ENCODE data around the gene NEK1.
"Not testable (repeated sequence)": the region's sequence is repeated elsewhere in the genome, so short reads cannot be mapped to it uniquely, and the experiment has no call there.

DNA sequence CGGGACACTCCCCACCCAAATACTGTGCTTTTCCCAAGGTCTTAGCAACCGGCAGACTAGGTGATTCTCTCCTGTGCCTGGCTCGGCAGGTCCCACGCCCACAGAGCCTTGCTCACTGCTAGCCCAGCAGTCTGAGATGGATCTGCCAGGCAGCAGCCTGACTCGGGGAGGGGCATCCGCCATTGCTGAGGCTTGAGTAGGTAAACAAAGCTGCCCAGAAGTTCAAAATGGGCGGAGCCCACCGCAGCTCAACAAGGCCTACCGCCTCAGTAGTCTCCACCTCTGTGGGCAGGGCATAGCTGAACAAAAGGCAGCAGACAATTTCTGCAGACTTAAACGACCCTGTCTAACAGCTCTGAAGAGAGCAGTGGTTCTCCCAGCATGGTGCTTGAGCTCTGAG is 163.4 kb downstream of the NEK1 start:
- TF ChIP-seq, protein P1, sequence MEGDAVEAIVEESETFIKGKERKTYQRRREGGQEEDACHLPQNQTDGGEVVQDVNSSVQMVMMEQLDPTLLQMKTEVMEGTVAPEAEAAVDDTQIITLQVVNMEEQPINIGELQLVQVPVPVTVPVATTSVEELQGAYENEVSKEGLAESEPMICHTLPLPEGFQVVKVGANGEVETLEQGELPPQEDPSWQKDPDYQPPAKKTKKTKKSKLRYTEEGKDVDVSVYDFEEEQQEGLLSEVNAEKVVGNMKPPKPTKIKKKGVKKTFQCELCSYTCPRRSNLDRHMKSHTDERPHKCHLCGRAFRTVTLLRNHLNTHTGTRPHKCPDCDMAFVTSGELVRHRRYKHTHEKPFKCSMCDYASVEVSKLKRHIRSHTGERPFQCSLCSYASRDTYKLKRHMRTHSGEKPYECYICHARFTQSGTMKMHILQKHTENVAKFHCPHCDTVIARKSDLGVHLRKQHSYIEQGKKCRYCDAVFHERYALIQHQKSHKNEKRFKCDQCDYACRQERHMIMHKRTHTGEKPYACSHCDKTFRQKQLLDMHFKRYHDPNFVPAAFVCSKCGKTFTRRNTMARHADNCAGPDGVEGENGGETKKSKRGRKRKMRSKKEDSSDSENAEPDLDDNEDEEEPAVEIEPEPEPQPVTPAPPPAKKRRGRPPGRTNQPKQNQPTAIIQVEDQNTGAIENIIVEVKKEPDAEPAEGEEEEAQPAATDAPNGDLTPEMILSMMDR (IDR thresholded peaks at IDR 0.05): not testable (repeated sequence)
- TF ChIP-seq POLR2A (IDR thresholded peaks at IDR 0.05): not testable (repeated sequence)
